GM20000 (cell line): ENCODE data around the gene MKNK1.

ENCODE experiments used
- DNase-seq: peaks from one replicate; pipeline ENCODE4 v3.0.0; 2012; ENCODE audit warnings: low spot score
- CTCF ChIP-seq: IDR thresholded peaks from 2 replicates; pipeline ENCODE4 v1.5.1; 2012; ENCODE audit warnings: mild to moderate bottlenecking, control low read depth; ENCODE audit errors: extremely low read depth, missing control alignments

MKNK1 gene

GRCh38 chr1:46551597-46552095 lies 52.4 kb downstream of the MKNK1 start, which contains the start of gene KNCN:
Gene KNCN, minus strand, starts transcription at chr1:46551647. Its CDS starts 432 bp downstream, at chr1:46551215.
- no peak for TF ChIP-seq CTCF
- DNase-seq: no peak

DNA sequence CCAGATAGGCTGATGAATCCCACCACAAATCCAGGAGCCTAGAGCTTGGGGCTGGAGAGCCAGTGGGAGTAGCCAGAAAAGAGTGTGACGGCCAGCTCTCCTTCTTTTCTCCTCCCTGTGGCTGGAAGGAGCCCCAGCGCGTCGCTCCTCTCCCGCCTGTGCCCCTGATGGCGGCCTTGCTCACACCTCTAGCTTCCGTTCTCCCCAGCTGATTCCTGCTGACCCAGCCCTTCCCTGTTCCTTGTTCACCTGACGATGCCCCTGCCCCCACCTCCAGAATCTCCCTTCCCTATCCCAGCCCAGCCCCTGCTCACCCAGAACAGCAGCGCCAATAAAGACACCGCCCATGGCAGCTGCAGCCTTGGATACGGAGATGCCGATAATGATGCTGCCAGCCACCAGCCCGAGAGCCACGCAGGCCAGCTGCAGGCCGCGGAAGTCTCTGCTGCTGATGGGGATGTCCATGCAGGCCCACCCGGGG lies 53.3 kb downstream of the MKNK1 start:
- TF ChIP-seq CTCF: no peak
- no peak for DNase-seq

- DNase-seq: no peak
- TF ChIP-seq CTCF: no peak
Measured at GRCh38 chr1:46549697-46550681, 54.1 kb downstream of the MKNK1 start.

- TF ChIP-seq CTCF: no peak
- peak; percentile 66 for DNase-seq
Measured at GRCh38 chr1:46547481-46548383, 56.3 kb downstream of the MKNK1 start.

GRCh38 chr1:46546210-46546609 lies 57.9 kb downstream of the MKNK1 start:
- TF ChIP-seq CTCF: no peak
- DNase-seq: no peak

DNA sequence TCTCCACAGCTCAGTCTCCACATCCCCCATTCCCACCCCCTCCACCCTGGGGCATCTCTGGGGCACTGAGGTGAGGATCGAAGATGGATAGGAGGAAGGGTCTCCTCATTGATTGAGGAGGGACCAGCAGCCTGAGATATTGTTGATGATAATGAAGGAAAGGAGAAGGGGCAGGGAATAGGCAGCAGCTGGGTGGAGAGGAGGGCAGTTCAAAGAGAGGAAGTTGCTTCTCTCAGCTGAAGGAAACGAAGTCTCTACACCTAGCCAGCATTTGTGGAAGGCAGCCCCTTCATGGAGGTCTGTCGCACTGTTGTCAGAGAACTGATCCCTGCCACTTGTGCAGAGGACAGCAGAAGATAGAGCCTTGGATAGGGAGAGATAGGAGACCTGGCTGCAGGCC lies 58.3 kb downstream of the MKNK1 start:
- TF ChIP-seq CTCF: no peak
- DNase-seq: no peak
